Adrenal gland (tissue), 12 donors: Measurements from ENCODE around the gene LILRA5. TPM values are rescaled to one million over a fixed set of nuclear protein-coding genes. Genes with fewer than 3 reads are reported as not detected.
"Not testable (repeated sequence)": the region's sequence is repeated elsewhere in the genome, so short reads cannot be mapped to it uniquely, and the experiment has no call there.

ENCODE experiments used
- DNase-seq, 7 donors: peaks; one replicate each; pipeline ENCODE4 v3.0.0-alpha.2; 2019 to 2020
- H3K27ac ChIP-seq, 5 donors: fragments of 200-600 bp; sonication (generic) in 4 of 5; 1 replicate in 3 of 5; 2 replicates in 2 of 5; pipeline versions ENCODE4 v1.5.1 to v1.8.0; 2016 to 2020; ENCODE audit warnings: mild to moderate bottlenecking in 1 of 5
- H3K27me3 ChIP-seq: fragments of 200-600 bp; 2 replicates; pipeline ENCODE4 v1.8.0; 2021
- H3K36me3 ChIP-seq, 2 donors: fragments of 200-600 bp; replicated peaks in 1 of 2; 1 replicate in 1 of 2; 2 replicates in 1 of 2; pipeline versions ENCODE4 v1.5.1 to v1.8.0; 2018 to 2022
- H3K4me1 ChIP-seq, 2 donors: fragments of 200-600 bp; replicated peaks in 1 of 2; 1 replicate in 1 of 2; 2 replicates in 1 of 2; pipeline versions ENCODE4 v1.5.1 to v1.8.0; 2018 to 2021
- H3K4me3 ChIP-seq, 4 donors: fragments of 200-600 bp; sonication (generic) in 3 of 4; one replicate each; pipeline ENCODE4 v1.5.1; 2016 to 2018
- H3K9me3 ChIP-seq, 3 donors: fragments of 200-600 bp; sonication (generic) in 1 of 3; replicated peaks in 1 of 3; 1 replicate in 2 of 3; 2 replicates in 1 of 3; pipeline versions ENCODE4 v1.5.1 to v1.8.0; 2016 to 2021
- POLR2A ChIP-seq, 2 donors: fragments of 450-650 bp; IDR thresholded peaks; one replicate each; pipeline ENCODE4 v1.6.1; 2017; ENCODE audit warnings: antibody characterized with exemption in 2 of 2, mild to moderate bottlenecking in 2 of 2, moderate library complexity in 1 of 2
- WGBS, 4 donors: extraction: QIAGEN DNeasy Blood & Tissue Kit in 2 of 4; methylation state at CpG; one replicate each; pipeline versions ENCODE4 v1.1.5 to v1.1.7; 2013 to 2017; 5-methylcytosine and 5-hydroxymethylcytosine counted together
- intact Hi-C, 2 donors: fragments of 100-400 bp; cut with DNase I; formaldehyde crosslinking; loops; one replicate each; pipeline versions ENCODE4 v1.14.1 to v1.15.0; 2022 to 2023
- polyA plus RNA-seq, 3 donors: library from polyadenylated mRNA; stranded (reverse); fragments of 200-250 nt in 2 of 3; fragments of 350-450 nt in 1 of 3; fragmentation: Illumina TruSeq in 1 of 3; extraction: RNeasy Lipid Tissue Mini Kit (QIAGEN cat#74804) in 1 of 3; gene quantifications; one replicate each; pipeline ENCODE4 v1.2.3, GENCODE V29; 2013 to 2014
- total RNA-seq, 9 donors: library from RNA; depleted of rRNA in 4 of 9; stranded (reverse); fragments of >200 nt in 4 of 9; fragments of 120-200 nt in 1 of 9; fragmentation: NEBNext Ultra II Directional in 1 of 9; extraction: Animal tissue kit (Norgen Biotek cat#: 25700) in 1 of 9; gene quantifications; one replicate each; pipeline versions ENCODE4 v1.1.0 to v1.2.4, GENCODE V29; 2013 to 2023
- TF ChIP-seq, protein P1 (sequence below), 6 experiments: fragments of 450-650 bp in 4 of 6; fragments of 200-600 bp in 2 of 6; sonication (generic) in 1 of 6; IDR thresholded peaks; 1 replicate in 5 of 6; 2 replicates in 1 of 6; pipeline versions ENCODE4 v1.5.1 to v1.8.0; 2016 to 2021; ENCODE audit warnings: antibody characterized with exemption in 6 of 6, mild to moderate bottlenecking in 2 of 6, moderate library complexity in 1 of 6
- donor health status: healthy with polysubstance abuse.
- donor health status: Bipolar disorder and iron deficiency.
- donor health status: DM: yes; HTN: yes; CAD: no.
- donor health status: DM: no; HTN: no; CAD: no.
- donor health status: DM: no; HTN: no; CAD: no.
- donor health status: DM: yes; HTN: yes; CAD: no.

The LILRA5 gene
- total and polyA plus RNA-seq, 12 donors, result 0.72 to 6.2 (median 3.0) TPM; not detected in 1

GRCh38 chr19:54325631-54326030, 12.7 kb upstream of the LILRA5 start:
- TF ChIP-seq POLR2A (IDR thresholded peaks at IDR 0.05), result no peak
- TF ChIP-seq, protein P1, sequence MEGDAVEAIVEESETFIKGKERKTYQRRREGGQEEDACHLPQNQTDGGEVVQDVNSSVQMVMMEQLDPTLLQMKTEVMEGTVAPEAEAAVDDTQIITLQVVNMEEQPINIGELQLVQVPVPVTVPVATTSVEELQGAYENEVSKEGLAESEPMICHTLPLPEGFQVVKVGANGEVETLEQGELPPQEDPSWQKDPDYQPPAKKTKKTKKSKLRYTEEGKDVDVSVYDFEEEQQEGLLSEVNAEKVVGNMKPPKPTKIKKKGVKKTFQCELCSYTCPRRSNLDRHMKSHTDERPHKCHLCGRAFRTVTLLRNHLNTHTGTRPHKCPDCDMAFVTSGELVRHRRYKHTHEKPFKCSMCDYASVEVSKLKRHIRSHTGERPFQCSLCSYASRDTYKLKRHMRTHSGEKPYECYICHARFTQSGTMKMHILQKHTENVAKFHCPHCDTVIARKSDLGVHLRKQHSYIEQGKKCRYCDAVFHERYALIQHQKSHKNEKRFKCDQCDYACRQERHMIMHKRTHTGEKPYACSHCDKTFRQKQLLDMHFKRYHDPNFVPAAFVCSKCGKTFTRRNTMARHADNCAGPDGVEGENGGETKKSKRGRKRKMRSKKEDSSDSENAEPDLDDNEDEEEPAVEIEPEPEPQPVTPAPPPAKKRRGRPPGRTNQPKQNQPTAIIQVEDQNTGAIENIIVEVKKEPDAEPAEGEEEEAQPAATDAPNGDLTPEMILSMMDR (IDR thresholded peaks at IDR 0.05), result no peak
- intact Hi-C loops, result loop anchor here in 1 of 2 donors (5.0 kb wide), 1 partner anchor 62 kb away; no protein-coding TSS in a partner anchor
- Histone ChIP-seq H3K36me3 (no peaks in the 10 kb centered on the region), H3K27ac (no peak overlapping the region), H3K27me3 (peaks cover 6% of the 10 kb centered on the region), H3K9me3 (no peaks in the 10 kb centered on the region), H3K4me1 (no peaks in the 10 kb centered on the region), H3K4me3 (no peak overlapping the region)
- no peak for DNase-seq
- WGBS, 4 donors, result 69 to 79% (median 71%) methylated on average over 5 of the region's 5 CpGs

- WGBS, 4 donors, result 3 to 9% (median 5%) methylated on average over 4 of the region's 4 CpGs
- no peak overlapping the region for H3K4me3 ChIP-seq
- TF ChIP-seq POLR2A (IDR thresholded peaks at IDR 0.05), result no peak
- TF ChIP-seq, protein P1 (IDR thresholded peaks at IDR 0.05), result peak; percentile 59 to 85 (median 76)
- peak in 3 of 7 donors; percentile 35 to 53 (median 50) for DNase-seq
- no peaks in the 10 kb centered on the region for H3K9me3 ChIP-seq
- H3K4me1 ChIP-seq, result no peaks in the 10 kb centered on the region
- intact Hi-C loops, result loop anchor here in 1 of 2 donors (5.0 kb wide), 1 partner anchor 62 kb away; no protein-coding TSS in a partner anchor
- H3K27ac ChIP-seq, result no peak overlapping the region
- peaks cover 6% of the 10 kb centered on the region for H3K27me3 ChIP-seq
- H3K36me3 ChIP-seq, result no peaks in the 10 kb centered on the region
Observed at GRCh38 chr19:54325194-54325621, 12.2 kb upstream of the LILRA5 start.

- no peak for DNase-seq
- Histone ChIP-seq H3K27ac (no peak overlapping the region), H3K9me3 (no peaks in the 10 kb centered on the region), H3K4me1 (no peaks in the 10 kb centered on the region), H3K27me3 (peaks cover 6% of the 10 kb centered on the region), H3K4me3 (no peak overlapping the region), H3K36me3 (no peaks in the 10 kb centered on the region)
- WGBS, 4 donors, result 13 to 28% (median 19%) methylated on average over 3 of the region's 3 CpGs
- intact Hi-C loops, result no loop called here
- TF ChIP-seq POLR2A (IDR thresholded peaks at IDR 0.05), result no peak
- TF ChIP-seq, protein P1 (IDR thresholded peaks at IDR 0.05), result no peak
Observed at GRCh38 chr19:54324071-54324470, 11.1 kb upstream of the LILRA5 start.

- WGBS, 4 donors, result 37% methylated on average over 9 of the region's 13 CpGs; no CpG with 5 or more reads in 3 of the 4 donors
- H3K4me3 ChIP-seq, H3K4me1 ChIP-seq, H3K27ac ChIP-seq, intact Hi-C loops, DNase-seq, H3K36me3 ChIP-seq, H3K9me3 ChIP-seq, H3K27me3 ChIP-seq: not testable (repeated sequence)
- TF ChIP-seq, protein P1 (IDR thresholded peaks at IDR 0.05), result peak in 2 of 6 experiments; percentile 30 to 41
Observed at GRCh38 chr19:54322934-54323333, 10.0 kb upstream of the LILRA5 start.

GRCh38 chr19:54322295-54322694, 9.3 kb upstream of the LILRA5 start:
- 89 to 93% (median 90%) methylated on average over 10 to 12 of the region's 13 CpGs for WGBS, 4 donors
- DNase-seq, intact Hi-C loops: not testable (repeated sequence)

More at GRCh38 chr19:54322295-54322694, 9.3 kb upstream of the LILRA5 start:
- not testable (repeated sequence) for H3K36me3 ChIP-seq, H3K27ac ChIP-seq, H3K4me1 ChIP-seq, H3K9me3 ChIP-seq, H3K4me3 ChIP-seq, H3K27me3 ChIP-seq
